Measurements from ENCODE around the gene TNS1. TPM values are rescaled to one million over a fixed set of nuclear protein-coding genes. Genes with fewer than 3 reads are reported as not detected.

The TNS1 gene
- total RNA-seq, 1 donor from 2014 or later, result 11.6 TPM

GRCh38 chr2:217823626-217824025, 179.2 kb downstream of the TNS1 start:
- Mint-ChIP-seq H3K9me3 (ENCODE audit: unreplicated experiment) (no peaks in the 10 kb centered on the region), H3K27me3 (ENCODE audit: unreplicated experiment) (peaks cover 14% of the 10 kb centered on the region), H3K4me3 (ENCODE audit: unreplicated experiment) (no peak overlapping the region), H3K36me3 (ENCODE audit: low read depth, unreplicated experiment) (peaks cover 8% of the 10 kb centered on the region), H3K27ac (ENCODE audit: unreplicated experiment) (no peak overlapping the region), H3K4me1 (ENCODE audit: unreplicated experiment) (peaks cover 37% of the 10 kb centered on the region)
- no peak for TF ChIP-seq CTCF (IDR thresholded peaks at IDR 0.05; ENCODE audit: unreplicated experiment)
- DNase-seq (ENCODE audit: low spot score), result no peak

- no peak for TF ChIP-seq CTCF (IDR thresholded peaks at IDR 0.05; ENCODE audit: unreplicated experiment)
- Mint-ChIP-seq H3K27me3 (ENCODE audit: unreplicated experiment) (peaks cover 19% of the 10 kb centered on the region), H3K9me3 (ENCODE audit: unreplicated experiment) (no peaks in the 10 kb centered on the region), H3K4me3 (ENCODE audit: unreplicated experiment) (no peak overlapping the region), H3K36me3 (ENCODE audit: low read depth, unreplicated experiment) (peaks cover 8% of the 10 kb centered on the region), H3K27ac (ENCODE audit: unreplicated experiment) (no peak overlapping the region), H3K4me1 (ENCODE audit: unreplicated experiment) (peaks cover 43% of the 10 kb centered on the region)
- DNase-seq (ENCODE audit: low spot score), result peak; percentile 35
Observed at GRCh38 chr2:217822296-217823252, 180.2 kb downstream of the TNS1 start.

- DNase-seq (ENCODE audit: low spot score), result no peak
- H3K4me3 Mint-ChIP-seq (ENCODE audit: unreplicated experiment), result no peak overlapping the region
- H3K9me3 Mint-ChIP-seq (ENCODE audit: unreplicated experiment), result no peaks in the 10 kb centered on the region
- no peak overlapping the region for H3K27ac Mint-ChIP-seq (ENCODE audit: unreplicated experiment)
- peaks cover 52% of the 10 kb centered on the region for H3K4me1 Mint-ChIP-seq (ENCODE audit: unreplicated experiment)
- H3K36me3 Mint-ChIP-seq (ENCODE audit: low read depth, unreplicated experiment), result peaks cover 16% of the 10 kb centered on the region
- peaks cover 22% of the 10 kb centered on the region for H3K27me3 Mint-ChIP-seq (ENCODE audit: unreplicated experiment)
- no peak for TF ChIP-seq CTCF (IDR thresholded peaks at IDR 0.05; ENCODE audit: unreplicated experiment)
Observed at GRCh38 chr2:217821536-217822147, 181.2 kb downstream of the TNS1 start.

- no peaks in the 10 kb centered on the region for H3K9me3 Mint-ChIP-seq (ENCODE audit: unreplicated experiment)
- peaks cover 23% of the 10 kb centered on the region for H3K27me3 Mint-ChIP-seq (ENCODE audit: unreplicated experiment)
- peaks cover 56% of the 10 kb centered on the region for H3K4me1 Mint-ChIP-seq (ENCODE audit: unreplicated experiment)
- peak overlapping the region; percentile 65 for H3K4me3 Mint-ChIP-seq (ENCODE audit: unreplicated experiment)
- DNase-seq (ENCODE audit: low spot score), result no peak
- peak overlapping the region; percentile 74 for H3K27ac Mint-ChIP-seq (ENCODE audit: unreplicated experiment)
- TF ChIP-seq CTCF (IDR thresholded peaks at IDR 0.05; ENCODE audit: unreplicated experiment), result no peak
- H3K36me3 Mint-ChIP-seq (ENCODE audit: low read depth, unreplicated experiment), result peaks cover 16% of the 10 kb centered on the region
Observed at GRCh38 chr2:217820904-217821303, 181.9 kb downstream of the TNS1 start.

Data from endothelial cell (in vitro differentiated cells).